ENCODE data around the gene PPP2R5C. TPM values are rescaled to one million over a fixed set of nuclear protein-coding genes. Genes with fewer than 3 reads are reported as not detected.

PPP2R5C gene

Small RNAs within 50 kb of the gene (small RNA-seq; reads per million reads assigned to genes)
- gene AL118558.2 (ENCODE audit: low read depth) = not detected
- not detected for gene RNU6-790P (ENCODE audit: low read depth)

Data from mesenchymal stem cell (in vitro differentiated cells and primary cell).